T-helper 17 cell (primary cell): ENCODE results near the gene PEX19. TPM values are rescaled to one million over a fixed set of nuclear protein-coding genes. Genes with fewer than 3 reads are reported as not detected.

Experiments used
- ATAC-seq: fragments of 150-1000 bp; cut with Tn5 transposase; 2 replicates; pipeline ENCODE4 v1.10.0; 2021; ENCODE audit warnings: mild to moderate bottlenecking, moderate library complexity
- DNase-seq, 3 donors: peaks; one replicate each; pipeline versions ENCODE4 v3.0.0 to v3.0.0-alpha.2; 2020 to 2021
- H3K9me3 ChIP-seq: one replicate; pipeline ENCODE4 v1.7.0; 2013; ENCODE audit warnings: low read length, mild to moderate bottlenecking; ENCODE audit not compliant: control insufficient read depth, poor library complexity, severe bottlenecking
- H3K27ac Mint-ChIP-seq: one replicate; pipeline ENCODE4 v1.8.0; 2022; ENCODE audit warnings: mild to moderate bottlenecking, moderate library complexity, mixed read lengths
- H3K27me3 Mint-ChIP-seq: one replicate; pipeline ENCODE4 v1.8.0; 2022; ENCODE audit warnings: mixed read lengths
- H3K36me3 Mint-ChIP-seq: one replicate; pipeline ENCODE4 v1.8.0; 2022; ENCODE audit warnings: low read depth, mixed read lengths
- H3K4me1 Mint-ChIP-seq: one replicate; pipeline ENCODE4 v1.8.0; 2022; ENCODE audit warnings: mild to moderate bottlenecking, mixed read lengths
- H3K4me3 Mint-ChIP-seq: one replicate; pipeline ENCODE4 v1.8.0; 2022; ENCODE audit warnings: mild to moderate bottlenecking, moderate library complexity, mixed read lengths
- total RNA-seq, 4 donors: library from RNA in 2 of 4; stranded (reverse) in 2 of 4; gene quantifications; one replicate each; pipeline ENCODE4 v1.2.3 and lab custom pipeline; 2022 to 2026

The PEX19 gene
- total RNA-seq, 2 donors from 2014 or later = 28.9 to 34.7 TPM

DNA sequence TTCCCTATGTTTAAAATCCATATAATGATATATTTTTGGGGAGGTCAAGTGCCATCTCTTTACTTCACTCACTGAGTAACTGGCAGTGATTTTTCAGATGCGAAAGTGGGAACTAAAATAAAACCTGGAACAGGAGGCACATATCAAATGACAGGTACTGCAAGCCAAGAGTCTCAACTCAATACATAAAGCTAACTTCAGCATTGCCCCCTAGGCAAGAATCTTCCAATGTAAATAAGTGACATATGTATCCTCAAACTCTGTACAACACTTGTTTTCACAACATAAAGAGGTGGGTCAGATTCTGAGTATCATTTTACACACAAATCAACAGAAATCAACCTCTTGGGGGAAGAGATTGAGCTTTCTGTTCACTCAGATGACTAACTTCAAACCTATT lies 40.7 kb downstream of the PEX19 start:
- H3K36me3 Mint-ChIP-seq = peaks cover 3% of the 10 kb centered on the region
- H3K27ac Mint-ChIP-seq = no peak overlapping the region
- no peak for ATAC-seq

GRCh38 chr1:160243767-160244166 lies 41.2 kb downstream of the PEX19 start:
- H3K4me1 Mint-ChIP-seq = peaks cover 19% of the 10 kb centered on the region
- no peak overlapping the region for H3K4me3 Mint-ChIP-seq
- no peaks in the 10 kb centered on the region for H3K9me3 ChIP-seq
- no peak for ATAC-seq
- peaks cover 3% of the 10 kb centered on the region for H3K36me3 Mint-ChIP-seq
- no peaks in the 10 kb centered on the region for H3K27me3 Mint-ChIP-seq
- no peak overlapping the region for H3K27ac Mint-ChIP-seq
- DNase-seq = no peak

More for the DNA sequence above, 40.7 kb downstream of the PEX19 start:
- Mint-ChIP-seq H3K27me3 (no peaks in the 10 kb centered on the region), H3K4me1 (peaks cover 19% of the 10 kb centered on the region), H3K4me3 (no peak overlapping the region)
- no peak for DNase-seq
- H3K9me3 ChIP-seq = no peaks in the 10 kb centered on the region

DNA sequence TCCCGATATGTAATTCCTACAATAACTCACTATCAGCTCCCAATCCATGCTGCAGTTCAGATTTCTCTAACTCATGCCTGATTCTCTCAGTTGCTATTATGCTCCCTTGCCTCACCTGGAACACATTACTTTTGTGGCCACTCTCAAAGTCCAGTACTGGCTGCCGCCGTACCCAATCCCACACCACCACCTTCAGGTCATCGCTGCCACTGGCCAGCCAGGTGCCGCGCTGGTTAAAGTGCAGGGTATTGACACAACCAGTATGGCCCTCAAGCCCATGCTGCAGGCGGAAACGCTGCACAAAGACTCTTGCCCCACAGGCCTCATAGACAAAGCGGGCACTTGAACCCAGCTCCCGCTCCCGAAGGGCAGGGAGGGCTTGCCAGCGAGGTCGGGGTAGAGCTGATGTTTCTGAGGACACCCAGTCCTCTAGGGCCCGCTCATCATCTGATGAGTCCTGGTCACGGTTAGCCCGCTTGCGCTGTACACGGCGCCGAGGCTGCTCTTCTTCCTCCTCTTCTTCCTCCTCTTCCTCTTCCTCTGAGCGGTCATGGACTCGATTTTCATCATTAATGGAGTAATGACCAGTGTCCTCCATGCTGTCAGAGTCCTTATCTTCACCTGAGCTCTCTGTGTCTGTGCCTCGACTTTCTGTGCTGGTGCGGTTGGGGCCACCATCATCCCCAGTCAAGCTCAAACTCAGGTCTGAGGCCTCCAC lies 45.2 kb downstream of the PEX19 start:
- H3K4me3 Mint-ChIP-seq = peak overlapping the region; percentile 79
- ATAC-seq (no peak), DNase-seq (no peak)
- peaks cover 11% of the 10 kb centered on the region for H3K4me1 Mint-ChIP-seq
- peaks cover 7% of the 10 kb centered on the region for H3K36me3 Mint-ChIP-seq
- H3K9me3 ChIP-seq = no peaks in the 10 kb centered on the region
- H3K27ac Mint-ChIP-seq = no peak overlapping the region
- H3K27me3 Mint-ChIP-seq = no peaks in the 10 kb centered on the region

GRCh38 chr1:160238408-160238807 lies 46.5 kb downstream of the PEX19 start:
- Mint-ChIP-seq H3K36me3 (peaks cover 11% of the 10 kb centered on the region), H3K4me1 (peaks cover 14% of the 10 kb centered on the region), H3K27me3 (no peaks in the 10 kb centered on the region), H3K4me3 (no peak overlapping the region), H3K27ac (peak overlapping the region; percentile 67)
- DNase-seq = no peak
- H3K9me3 ChIP-seq = no peaks in the 10 kb centered on the region
- no peak for ATAC-seq

GRCh38 chr1:160237558-160237957 lies 47.4 kb downstream of the PEX19 start:
- ATAC-seq (no peak), DNase-seq (no peak)
- Mint-ChIP-seq H3K27ac (peak overlapping the region; percentile 4), H3K4me1 (peaks cover 15% of the 10 kb centered on the region), H3K36me3 (peaks cover 11% of the 10 kb centered on the region), H3K4me3 (no peak overlapping the region), H3K27me3 (no peaks in the 10 kb centered on the region)
- H3K9me3 ChIP-seq = no peaks in the 10 kb centered on the region

DNA sequence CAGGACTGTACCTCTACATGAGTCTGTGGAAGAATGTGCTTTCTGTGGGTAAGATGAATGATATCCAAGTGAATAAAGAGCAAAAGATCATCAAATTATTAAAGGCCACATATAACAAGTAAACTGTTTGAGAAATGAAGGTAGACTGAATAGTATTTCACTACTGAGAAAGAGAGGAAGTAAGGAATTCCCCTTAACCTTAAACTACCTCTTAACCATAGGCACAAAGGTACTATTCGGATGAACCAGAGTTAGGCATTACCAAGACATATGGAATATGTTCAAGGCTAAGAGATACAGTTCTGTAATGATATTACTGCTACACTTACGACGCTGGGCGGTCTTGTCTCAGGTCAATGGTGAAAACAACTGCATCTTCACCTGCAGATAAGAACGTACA lies 48.1 kb downstream of the PEX19 start:
- no peaks in the 10 kb centered on the region for H3K27me3 Mint-ChIP-seq
- H3K4me3 Mint-ChIP-seq = no peak overlapping the region
- H3K36me3 Mint-ChIP-seq = peaks cover 11% of the 10 kb centered on the region
- ATAC-seq (no peak), DNase-seq (no peak)
- peaks cover 15% of the 10 kb centered on the region for H3K4me1 Mint-ChIP-seq
- no peaks in the 10 kb centered on the region for H3K9me3 ChIP-seq
- H3K27ac Mint-ChIP-seq = no peak overlapping the region

DNA sequence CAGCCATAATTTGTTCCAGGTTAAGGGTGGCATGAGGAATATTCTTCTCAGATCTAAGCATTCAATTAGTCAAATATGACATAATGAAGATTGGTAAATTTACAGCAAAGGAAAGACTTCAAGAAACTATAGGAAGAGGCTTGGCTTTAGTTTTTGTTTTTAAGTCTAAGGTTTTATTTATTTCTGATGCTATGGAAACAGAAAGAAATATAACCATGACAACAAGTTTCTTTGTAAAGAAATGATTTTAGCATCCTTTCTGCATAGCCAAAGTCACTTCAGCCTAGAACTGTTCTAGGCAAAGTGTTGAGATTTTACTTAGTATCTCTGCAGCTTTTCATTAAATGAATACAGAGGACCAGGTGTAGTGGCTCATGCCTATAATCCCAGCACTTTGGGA lies 52.0 kb downstream of the PEX19 start:
- no peaks in the 10 kb centered on the region for H3K9me3 ChIP-seq
- ATAC-seq (peak; percentile 50), DNase-seq (no peak)
- H3K36me3 Mint-ChIP-seq = peaks cover 3% of the 10 kb centered on the region
- peak overlapping the region; percentile 37 for H3K27ac Mint-ChIP-seq
- no peaks in the 10 kb centered on the region for H3K27me3 Mint-ChIP-seq
- H3K4me3 Mint-ChIP-seq = no peak overlapping the region
- peaks cover 11% of the 10 kb centered on the region for H3K4me1 Mint-ChIP-seq

- Mint-ChIP-seq H3K36me3 (no peaks in the 10 kb centered on the region), H3K27me3 (no peaks in the 10 kb centered on the region), H3K4me3 (no peak overlapping the region), H3K4me1 (peaks cover 1% of the 10 kb centered on the region), H3K27ac (no peak overlapping the region)
- H3K9me3 ChIP-seq = no peaks in the 10 kb centered on the region
- DNase-seq (no peak), ATAC-seq (no peak)
Observed at GRCh38 chr1:160228431-160228830, 56.5 kb downstream of the PEX19 start.

GRCh38 chr1:160227561-160227960 lies 57.4 kb downstream of the PEX19 start:
- DNase-seq = no peak
- no peaks in the 10 kb centered on the region for H3K36me3 Mint-ChIP-seq
- H3K9me3 ChIP-seq = no peaks in the 10 kb centered on the region
- no peak overlapping the region for H3K4me3 Mint-ChIP-seq
- H3K27ac Mint-ChIP-seq = no peak overlapping the region
- ATAC-seq = no peak
- no peaks in the 10 kb centered on the region for H3K27me3 Mint-ChIP-seq
- no peaks in the 10 kb centered on the region for H3K4me1 Mint-ChIP-seq

DNA sequence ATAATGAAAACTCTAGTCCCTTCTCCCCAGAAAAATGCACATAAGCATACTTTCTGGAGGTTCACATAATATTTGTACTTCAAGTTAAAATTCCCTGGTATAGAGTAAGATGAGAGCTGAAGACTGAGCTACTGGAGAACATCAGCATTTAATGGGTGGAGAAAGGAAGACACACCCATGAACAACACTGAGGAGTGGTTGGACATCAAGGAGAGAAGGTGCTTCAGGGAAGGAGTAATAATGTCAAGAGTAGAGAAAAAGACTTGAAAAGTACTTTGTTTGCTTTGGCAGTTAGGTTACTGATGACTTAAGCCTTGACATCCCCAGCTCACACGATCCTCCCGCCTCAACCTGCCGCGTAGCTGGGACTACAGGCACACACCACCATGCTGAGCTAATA lies 57.9 kb downstream of the PEX19 start:
- no peak for ATAC-seq
- no peak overlapping the region for H3K27ac Mint-ChIP-seq
- no peaks in the 10 kb centered on the region for H3K36me3 Mint-ChIP-seq

More for the DNA sequence above, 57.9 kb downstream of the PEX19 start:
- no peaks in the 10 kb centered on the region for H3K4me1 Mint-ChIP-seq
- H3K27me3 Mint-ChIP-seq = no peaks in the 10 kb centered on the region
- no peak for DNase-seq
- no peak overlapping the region for H3K4me3 Mint-ChIP-seq
- H3K9me3 ChIP-seq = no peaks in the 10 kb centered on the region

Other genes with a start within 250 kb of the PEX19 start
- gene KCNJ10, start 215.0 kb downstream of the PEX19 start, total RNA-seq = not detected
- gene KCNJ9, start 203.6 kb downstream of the PEX19 start, total RNA-seq = not detected
- 10 to 100 TPM; 29.3 to 36.8 TPM for gene IGSF8, start 186.5 kb downstream of the PEX19 start, total RNA-seq
- not detected for gene ATP1A2, start 169.4 kb downstream of the PEX19 start, total RNA-seq
- gene ATP1A4, start 133.5 kb downstream of the PEX19 start, total RNA-seq = under 1 TPM in 1 of 2 donors, not detected in 1; 0.27 TPM
- gene CASQ1, start 94.6 kb downstream of the PEX19 start, total RNA-seq = not detected
- 10 to 100 TPM; 19.6 to 21.6 TPM for gene PEA15, start 79.7 kb downstream of the PEX19 start, total RNA-seq
- 100 to 1,000 TPM; 167 to 178 TPM for gene DCAF8, start 22.6 kb downstream of the PEX19 start, total RNA-seq
- 100 to 1,000 TPM; 122 to 143 TPM for gene COPA, start 58.1 kb upstream of the PEX19 start, total RNA-seq
- 10 to 100 TPM; 63.3 to 65.6 TPM for gene NCSTN, start 58.2 kb upstream of the PEX19 start, total RNA-seq
- under 1 TPM; 0.17 to 0.21 TPM for gene NHLH1, start 81.9 kb upstream of the PEX19 start, total RNA-seq
- not detected for gene VANGL2, start 115.4 kb upstream of the PEX19 start, total RNA-seq
- 10 to 100 TPM; 24.8 to 38.0 TPM for gene SLAMF6, start 238.1 kb upstream of the PEX19 start, total RNA-seq